DND-41 (cell line): ENCODE measurements around the gene PPP4C.
A peak's percentile ranks its signal among the peaks of the same experiment; 100 is the strongest.

Source experiments
- ATAC-seq: fragments of 200-7000 bp; cut with Tn5 transposase; 3 replicates; pipeline ENCODE4 v1.9.1; 2021; ENCODE audit warnings: low read depth; ENCODE audit not compliant: insufficient read depth
- DNase-seq: peaks from one replicate; pipeline ENCODE4 v3.0.0-alpha.2; 2020
- H2AFZ ChIP-seq: 2 replicates; pipeline ENCODE4 v1.6.0; 2012; ENCODE audit warnings: low read depth, low read length
- H3K27ac ChIP-seq: 2 replicates; pipeline ENCODE4 v1.5.1; 2012; ENCODE audit warnings: low read length, inconsistent platforms
- H3K27me3 ChIP-seq: fragments of 200-600 bp; sonication (generic); 2 replicates; pipeline ENCODE4 v1.6.0; 2012; ENCODE audit warnings: low read length, mild to moderate bottlenecking, inconsistent platforms; ENCODE audit not compliant: insufficient read depth, poor library complexity
- H3K36me3 ChIP-seq: 2 replicates; pipeline ENCODE4 v1.5.1; 2012; ENCODE audit warnings: low read length, inconsistent platforms; ENCODE audit not compliant: insufficient read depth
- H3K4me1 ChIP-seq: 2 replicates; pipeline ENCODE4 v1.5.1; 2012; ENCODE audit warnings: mild to moderate bottlenecking, low read length; ENCODE audit not compliant: insufficient read depth
- H3K4me2 ChIP-seq: 2 replicates; pipeline ENCODE4 v1.6.0; 2012; ENCODE audit warnings: mild to moderate bottlenecking, moderate library complexity, low read length, inconsistent platforms; ENCODE audit not compliant: insufficient read depth
- H3K4me3 ChIP-seq, 2 experiments: fragments of 200-600 bp in 1 of 2; shearing (Covaris generic) in 1 of 2; 2 replicates each; pipeline ENCODE4 v1.5.1; 2012 to 2016; ENCODE audit warnings: inconsistent platforms in 2 of 2, low read length in 2 of 2, mild to moderate bottlenecking in 2 of 2, low read depth in 1 of 2, moderate library complexity in 1 of 2
- H3K79me2 ChIP-seq: 2 replicates; pipeline ENCODE4 v1.6.0; 2012; ENCODE audit warnings: low read length, inconsistent platforms; ENCODE audit not compliant: insufficient read depth
- H3K9ac ChIP-seq: 2 replicates; pipeline ENCODE4 v1.6.0; 2012; ENCODE audit warnings: low read depth, mild to moderate bottlenecking, inconsistent platforms, low read length, moderate library complexity
- H3K9me3 ChIP-seq: 2 replicates; pipeline ENCODE4 v1.5.1; 2012; ENCODE audit warnings: low read length, moderate library complexity, mild to moderate bottlenecking, inconsistent platforms; ENCODE audit not compliant: insufficient read depth, severe bottlenecking
- H4K20me1 ChIP-seq: 2 replicates; pipeline ENCODE4 v1.6.0; 2012; ENCODE audit warnings: low read length; ENCODE audit not compliant: insufficient read depth
- EZH2 ChIP-seq: IDR thresholded peaks from 3 replicates; pipeline ENCODE4 v1.6.1; 2012; ENCODE audit warnings: borderline replicate concordance, low read depth, mild to moderate bottlenecking, moderate library complexity, low read length, inconsistent platforms; ENCODE audit not compliant: severe bottlenecking
- TF ChIP-seq, protein P1 (sequence below): IDR thresholded peaks from 2 replicates; pipeline ENCODE4 v1.5.1; 2012; ENCODE audit warnings: borderline replicate concordance, low read length, moderate library complexity, mild to moderate bottlenecking; ENCODE audit not compliant: poor library complexity, severe bottlenecking; ENCODE audit errors: extremely low read depth

PPP4C gene

DNA sequence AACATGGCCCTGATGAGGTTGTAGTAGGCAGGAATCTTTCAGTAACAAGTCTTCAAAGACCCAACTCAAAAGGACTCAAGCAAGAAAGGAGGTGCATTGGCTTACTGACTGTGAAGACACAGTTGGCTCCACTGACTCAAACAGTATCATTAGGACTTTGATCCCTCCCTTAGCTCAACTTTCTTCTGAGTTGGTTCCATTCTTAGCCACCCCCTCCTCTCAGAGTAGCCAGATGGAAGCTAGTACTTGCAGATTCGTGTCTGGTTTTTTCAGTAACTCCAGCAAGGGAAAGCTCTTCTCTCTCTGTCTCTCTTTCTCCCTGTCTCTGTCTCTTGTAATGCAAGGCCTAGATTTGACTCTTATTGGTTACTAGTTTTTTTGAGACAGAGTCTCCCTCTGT lies 52.2 kb downstream of the PPP4C start:
- Histone ChIP-seq H3K27me3 (no peaks in the 10 kb centered on the region), H2AFZ (0 out of 2 replicates have a peak overlapping the region, but pooled peaks have one; percentile 44), H3K36me3 (no peaks in the 10 kb centered on the region), H3K4me3 (no peak overlapping the region), H3K4me2 (no peak overlapping the region), H3K4me1 (peaks cover 37% of the 10 kb centered on the region), H3K9me3 (no peaks in the 10 kb centered on the region), H4K20me1 (no peaks in the 10 kb centered on the region), H3K9ac (no peak overlapping the region), H3K27ac (no peak overlapping the region), H3K79me2 (peaks cover 5% of the 10 kb centered on the region)
- DNase-seq = no peak
- ATAC-seq = no peak
- TF ChIP-seq EZH2 = no peak
- TF ChIP-seq, protein P1, sequence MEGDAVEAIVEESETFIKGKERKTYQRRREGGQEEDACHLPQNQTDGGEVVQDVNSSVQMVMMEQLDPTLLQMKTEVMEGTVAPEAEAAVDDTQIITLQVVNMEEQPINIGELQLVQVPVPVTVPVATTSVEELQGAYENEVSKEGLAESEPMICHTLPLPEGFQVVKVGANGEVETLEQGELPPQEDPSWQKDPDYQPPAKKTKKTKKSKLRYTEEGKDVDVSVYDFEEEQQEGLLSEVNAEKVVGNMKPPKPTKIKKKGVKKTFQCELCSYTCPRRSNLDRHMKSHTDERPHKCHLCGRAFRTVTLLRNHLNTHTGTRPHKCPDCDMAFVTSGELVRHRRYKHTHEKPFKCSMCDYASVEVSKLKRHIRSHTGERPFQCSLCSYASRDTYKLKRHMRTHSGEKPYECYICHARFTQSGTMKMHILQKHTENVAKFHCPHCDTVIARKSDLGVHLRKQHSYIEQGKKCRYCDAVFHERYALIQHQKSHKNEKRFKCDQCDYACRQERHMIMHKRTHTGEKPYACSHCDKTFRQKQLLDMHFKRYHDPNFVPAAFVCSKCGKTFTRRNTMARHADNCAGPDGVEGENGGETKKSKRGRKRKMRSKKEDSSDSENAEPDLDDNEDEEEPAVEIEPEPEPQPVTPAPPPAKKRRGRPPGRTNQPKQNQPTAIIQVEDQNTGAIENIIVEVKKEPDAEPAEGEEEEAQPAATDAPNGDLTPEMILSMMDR = no peak

DNA sequence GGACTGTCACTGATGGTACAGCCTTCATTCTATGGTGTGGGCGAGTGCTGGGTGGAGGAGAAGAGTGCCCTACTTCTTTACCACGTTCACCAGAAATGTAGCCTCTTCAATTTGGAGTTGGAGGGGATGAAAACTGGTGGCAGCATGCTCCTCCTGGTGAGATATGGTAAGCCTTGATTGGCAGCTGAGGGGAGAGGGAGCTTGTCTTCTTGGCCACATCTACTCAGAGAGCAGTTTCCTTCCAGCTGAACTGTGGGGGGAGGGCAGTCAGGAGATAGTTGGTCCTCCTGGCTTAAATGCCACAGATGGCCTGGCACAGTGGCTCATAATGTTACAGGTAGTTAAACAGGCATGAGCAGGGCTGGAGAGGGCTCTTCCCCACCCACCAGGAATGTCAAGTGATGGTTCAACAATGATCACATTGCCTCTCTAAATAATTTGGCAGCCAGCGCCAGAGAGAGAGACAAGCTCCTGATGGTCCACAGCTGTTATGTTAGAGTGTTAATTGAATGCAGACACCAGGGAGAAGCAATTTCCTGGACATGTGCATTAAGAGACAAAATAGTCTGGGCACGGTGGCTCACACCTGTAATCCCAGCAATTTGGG lies 56.2 kb downstream of the PPP4C start:
- Histone ChIP-seq H3K4me1 (peaks cover 34% of the 10 kb centered on the region), H3K36me3 (no peaks in the 10 kb centered on the region), H3K4me3 (no peak overlapping the region; a peak in 1 of 4 replicates), H2AFZ (0 out of 2 replicates have a peak overlapping the region, but pooled peaks have one; percentile 20), H3K9ac (no peak overlapping the region), H3K79me2 (no peaks in the 10 kb centered on the region), H3K9me3 (no peaks in the 10 kb centered on the region), H3K27ac (peak overlapping the region; percentile 67), H3K4me2 (peak overlapping the region; percentile 15; the same call in 1 of the 2 replicates), H3K27me3 (no peaks in the 10 kb centered on the region), H4K20me1 (no peaks in the 10 kb centered on the region)
- DNase-seq = no peak
- ATAC-seq = no peak
- no peak for TF ChIP-seq EZH2

DNA sequence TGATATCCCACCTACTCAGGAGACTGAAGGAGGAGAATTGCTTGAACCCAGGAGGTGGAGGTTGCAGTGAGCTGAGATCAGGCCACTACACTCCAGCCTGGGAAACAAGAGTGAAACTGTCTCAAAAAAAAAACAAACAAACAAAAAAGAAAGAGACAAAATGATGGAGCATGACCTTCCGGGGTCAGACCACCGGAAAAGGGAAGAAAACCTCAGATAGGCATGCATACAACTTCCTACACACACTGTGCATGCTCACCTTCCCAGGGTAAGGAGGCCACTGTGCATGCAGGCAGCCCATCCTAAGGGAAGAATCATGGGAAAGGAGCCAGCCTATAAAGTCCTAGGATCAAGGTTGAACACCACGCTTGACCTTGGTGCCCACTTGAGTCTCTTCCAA lies 56.8 kb downstream of the PPP4C start:
- TF ChIP-seq, protein P1 = no peak
- no peak for TF ChIP-seq EZH2
- Histone ChIP-seq H3K4me2 (no peak overlapping the region), H3K36me3 (no peaks in the 10 kb centered on the region), H3K79me2 (no peaks in the 10 kb centered on the region), H2AFZ (no peak overlapping the region), H3K9ac (no peak overlapping the region), H3K4me3 (no peak overlapping the region), H3K4me1 (peaks cover 34% of the 10 kb centered on the region), H4K20me1 (no peaks in the 10 kb centered on the region), H3K27me3 (no peaks in the 10 kb centered on the region), H3K27ac (peak overlapping the region; percentile 67), H3K9me3 (no peaks in the 10 kb centered on the region)
- DNase-seq (no peak), ATAC-seq (no peak)
